Lower leg skin (tissue), 3 donors: ENCODE results near the gene TENM4.

Experiments used
- CTCF ChIP-seq, 3 donors: fragments of 450-650 bp; IDR thresholded peaks; one replicate each; pipeline ENCODE4 v1.5.1; 2016; ENCODE audit warnings: antibody characterized with exemption in 3 of 3, mild to moderate bottlenecking in 3 of 3, moderate library complexity in 2 of 3
- POLR2A ChIP-seq, 2 donors: fragments of 450-650 bp; IDR thresholded peaks; one replicate each; pipeline ENCODE4 v1.6.1; 2016 to 2017; ENCODE audit warnings: antibody characterized with exemption in 2 of 2, mild to moderate bottlenecking in 1 of 2, moderate library complexity in 1 of 2

DNA sequence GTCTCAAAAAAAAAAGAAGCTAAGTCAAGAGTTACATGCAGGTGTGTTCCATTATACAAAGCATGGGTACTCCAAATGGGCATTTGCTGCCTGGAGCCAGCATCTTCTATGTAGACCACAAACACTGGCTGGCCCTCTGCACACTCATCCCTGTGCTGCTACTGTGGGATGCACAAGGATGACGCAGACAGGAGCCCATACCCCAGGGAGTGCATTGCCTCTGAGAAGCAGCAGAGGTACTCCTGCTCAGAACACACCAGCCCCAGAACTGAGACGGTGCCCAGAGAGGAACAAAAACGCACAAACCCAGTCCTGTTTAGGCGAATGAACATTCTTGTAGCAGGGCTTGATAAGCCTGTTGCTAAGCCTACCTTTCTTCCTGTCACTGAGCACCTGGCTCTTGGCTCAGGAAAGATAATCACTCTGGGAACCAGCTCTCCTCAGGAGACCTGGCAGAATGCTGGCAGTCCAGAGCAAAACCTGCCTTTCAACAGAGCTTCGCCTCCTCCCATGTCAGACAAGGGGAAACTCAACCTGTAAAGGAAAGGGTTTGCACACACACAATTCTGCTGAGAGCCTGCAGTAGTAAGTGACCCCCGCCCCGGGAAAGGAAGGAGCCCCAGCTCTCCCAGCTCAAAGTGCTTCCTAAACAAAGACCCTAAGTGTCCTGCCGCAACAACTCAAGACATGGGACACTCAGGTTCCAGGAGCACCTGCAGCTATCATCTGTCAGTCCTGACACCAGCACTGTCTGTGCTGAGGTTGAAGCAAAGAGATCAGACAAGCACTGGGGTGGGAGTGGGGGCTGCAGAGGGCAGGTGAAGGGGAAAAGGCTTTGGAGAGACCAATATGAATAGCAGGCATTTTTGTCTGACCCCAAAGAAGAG is 145.7 kb downstream of the TENM4 start:
- TF ChIP-seq CTCF (IDR thresholded peaks at IDR 0.05) (no peak), POLR2A (IDR thresholded peaks at IDR 0.05) (no peak)
